ENCODE measurements around the gene OGFOD2.

The OGFOD2 gene

GRCh38 chr12:122977655-122978392 is 2.8 kb downstream of the OGFOD2 start:
- no peak for DNase-seq (ENCODE audit: low read depth, low spot score)

DNA sequence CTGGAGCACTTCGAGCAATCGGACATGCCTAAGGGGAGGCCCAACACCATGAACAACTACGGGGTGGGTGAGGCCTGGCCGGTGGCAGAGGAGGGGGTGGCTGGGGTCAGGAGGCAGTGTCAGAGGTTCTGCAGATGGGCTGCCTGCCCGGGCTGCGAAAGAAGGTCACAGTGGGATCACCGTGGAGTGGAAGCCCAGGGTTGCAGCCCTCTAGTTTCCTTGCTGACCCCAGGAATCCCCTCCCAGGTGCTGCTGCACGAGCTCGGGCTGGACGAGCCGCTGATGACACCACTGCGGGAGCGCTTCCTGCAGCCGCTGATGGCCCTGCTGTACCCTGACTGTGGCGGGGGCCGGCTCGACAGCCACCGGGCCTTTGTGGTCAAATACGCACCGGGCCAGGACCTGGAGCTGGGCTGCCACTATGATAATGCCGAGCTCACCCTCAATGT is 3.5 kb downstream of the OGFOD2 start:
- DNase-seq (ENCODE audit: low read depth, low spot score): no peak

GRCh38 chr12:122979001-122979907 is 4.2 kb downstream of the OGFOD2 start:
- DNase-seq (ENCODE audit: low read depth, low spot score): no peak

DNA sequence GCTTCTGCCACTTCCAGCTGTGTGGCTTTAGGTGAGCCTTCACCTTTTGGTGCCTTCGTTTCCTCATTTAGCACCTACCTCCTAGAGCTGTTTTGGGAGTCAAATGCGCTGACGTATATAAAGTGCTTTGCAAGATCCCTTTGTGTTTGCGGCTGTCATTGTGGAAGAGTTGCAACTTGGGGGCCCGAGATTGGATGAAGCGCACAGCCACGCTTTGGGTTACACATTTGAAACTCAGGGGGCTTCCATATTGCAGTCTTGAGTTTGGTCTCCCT is 4.8 kb downstream of the OGFOD2 start:
- no peak for DNase-seq (ENCODE audit: low read depth, low spot score)

GRCh38 chr12:122980183-122981035 is 5.4 kb downstream of the OGFOD2 start, which contains the start of gene ARL6IP4:
Gene ARL6IP4 (plus strand): TSS chr12:122980681. CDS start chr12:122981140, 459 bp downstream.
- DNase-seq (ENCODE audit: low read depth, low spot score): no peak

DNA sequence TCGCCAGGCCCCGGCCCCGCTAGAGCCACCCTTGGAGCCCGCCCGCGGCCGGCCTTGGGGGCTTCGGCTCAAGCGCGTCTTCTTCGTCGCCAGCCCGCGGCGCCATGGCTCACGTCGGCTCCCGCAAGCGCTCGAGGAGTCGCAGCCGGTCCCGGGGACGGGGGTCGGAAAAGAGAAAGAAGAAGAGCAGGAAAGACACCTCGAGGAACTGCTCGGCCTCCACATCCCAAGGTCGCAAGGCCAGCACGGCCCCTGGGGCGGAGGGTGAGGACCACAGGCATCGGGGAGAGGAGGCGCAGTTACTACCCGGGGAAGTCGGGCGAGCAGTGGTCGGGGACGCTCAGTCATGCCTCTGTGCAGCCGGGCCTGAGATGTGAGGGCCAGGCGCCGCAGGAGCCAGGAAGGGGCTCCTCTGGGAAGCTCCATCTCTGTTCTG is 6.0 kb downstream of the OGFOD2 start:
- DNase-seq (ENCODE audit: low read depth, low spot score): no peak

DNA sequence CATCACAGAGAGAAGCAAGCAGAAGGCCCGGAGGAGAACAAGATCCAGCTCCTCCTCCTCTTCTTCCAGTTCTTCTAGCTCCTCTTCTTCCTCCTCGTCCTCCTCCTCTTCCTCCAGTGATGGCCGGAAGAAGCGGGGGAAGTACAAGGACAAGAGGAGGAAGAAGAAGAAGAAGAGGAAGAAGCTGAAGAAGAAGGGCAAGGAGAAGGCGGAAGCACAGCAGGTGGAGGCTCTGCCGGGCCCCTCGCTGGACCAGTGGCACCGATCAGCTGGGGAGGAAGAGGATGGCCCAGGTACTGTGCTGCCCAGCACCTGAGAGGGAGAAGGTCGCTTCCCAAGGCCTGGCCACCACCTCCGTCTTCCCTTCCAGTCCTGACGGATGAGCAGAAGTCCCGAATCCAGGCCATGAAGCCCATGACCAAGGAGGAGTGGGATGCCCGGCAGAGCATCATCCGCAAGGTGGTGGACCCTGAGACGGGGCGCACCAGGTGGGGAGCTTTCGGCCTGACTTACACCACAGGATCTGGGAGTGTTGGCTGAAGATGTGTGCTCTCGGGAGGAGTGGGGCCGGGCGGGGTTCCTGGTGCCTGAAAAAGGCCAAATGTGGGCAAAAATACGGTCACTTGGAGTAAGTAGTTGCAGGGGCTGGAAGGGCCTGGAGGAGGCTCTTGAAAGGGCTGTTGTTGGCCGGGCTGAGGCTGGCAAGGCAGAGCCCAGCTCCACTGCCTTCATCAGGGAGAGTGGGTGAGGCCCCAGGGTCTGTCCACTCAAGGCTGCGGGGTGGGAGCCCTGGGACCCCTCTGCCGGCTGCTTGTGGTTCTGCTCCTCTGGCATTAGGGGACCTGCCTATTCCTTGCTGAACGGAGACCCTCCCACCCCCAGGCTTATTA is 6.8 kb downstream of the OGFOD2 start:
- DNase-seq (ENCODE audit: low read depth, low spot score): no peak

GRCh38 chr12:122982477-122982815 is 7.4 kb downstream of the OGFOD2 start:
- DNase-seq (ENCODE audit: low read depth, low spot score): no peak

- DNase-seq (ENCODE audit: low read depth, low spot score): no peak
Measured at GRCh38 chr12:122982963-122983788, 8.1 kb downstream of the OGFOD2 start.

DNA sequence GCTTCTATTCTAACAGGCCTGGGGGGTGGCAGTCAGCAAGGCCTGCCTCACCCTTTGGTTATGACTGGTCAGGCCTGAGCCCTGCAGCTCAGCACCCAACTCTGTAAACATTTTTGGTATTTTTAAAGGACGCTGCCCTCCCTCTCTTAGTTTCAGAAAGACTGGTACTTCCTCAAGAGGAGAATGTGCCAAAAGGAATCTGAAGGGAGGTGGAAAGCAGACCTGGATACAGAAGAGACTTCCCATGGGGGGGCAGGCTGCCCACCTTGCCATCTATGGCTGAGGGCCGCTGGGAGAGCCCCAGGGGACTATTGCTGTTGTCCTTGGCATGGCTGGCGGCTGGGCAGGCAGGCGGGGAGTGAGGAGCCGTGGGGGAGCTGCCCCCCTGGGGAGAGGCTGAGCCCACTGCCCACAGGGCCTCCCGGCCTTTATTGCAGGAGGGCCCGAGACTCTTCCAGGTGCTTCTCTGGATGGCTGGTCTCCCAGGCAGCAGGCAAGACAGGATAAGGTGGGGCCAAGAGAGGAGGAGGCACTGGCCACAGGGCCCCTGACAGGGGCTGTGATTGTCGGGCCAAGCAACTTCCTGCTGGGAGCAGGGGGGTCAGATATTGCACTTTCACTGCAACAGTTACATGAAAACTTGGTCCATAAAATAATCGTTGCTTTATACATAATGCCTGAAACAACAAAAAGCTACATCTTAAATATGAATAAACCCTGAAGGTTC is 8.9 kb downstream of the OGFOD2 start:
- no peak for DNase-seq (ENCODE audit: low read depth, low spot score)

DNA sequence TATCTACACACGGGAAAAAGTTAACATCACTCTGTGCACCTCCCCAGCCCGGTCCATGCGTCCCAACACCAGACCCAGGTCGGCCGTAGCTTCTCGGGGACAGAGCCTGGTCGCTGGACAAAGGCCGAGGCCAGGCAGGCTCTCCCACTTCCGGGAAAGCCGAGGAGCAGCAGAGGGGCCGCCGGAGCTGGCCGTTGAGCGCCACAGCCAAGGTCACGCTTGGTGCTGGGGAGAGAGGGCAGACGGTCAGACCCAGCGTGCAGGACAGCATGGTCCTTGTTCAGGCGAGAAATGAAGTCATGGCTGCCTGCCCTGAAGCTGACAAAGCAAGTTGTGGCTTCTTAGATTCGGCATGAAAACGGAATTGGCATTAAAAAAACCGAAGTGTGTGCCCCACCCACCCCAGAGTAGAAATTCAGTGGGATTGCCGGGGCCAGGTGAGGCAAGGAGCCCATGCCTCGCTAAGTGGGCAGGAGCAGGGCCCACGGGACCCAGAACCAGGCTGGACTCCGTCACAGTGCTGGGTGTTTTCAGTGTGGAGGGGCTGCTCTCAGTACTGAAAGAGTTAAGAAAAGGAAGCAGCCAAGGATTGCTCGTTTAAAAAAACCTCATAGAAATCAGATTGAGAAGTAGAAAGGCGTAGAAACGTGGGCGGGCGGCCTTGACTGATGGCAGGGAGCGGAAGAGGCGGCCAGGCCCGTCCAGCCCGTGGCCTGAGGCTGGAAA is 9.7 kb downstream of the OGFOD2 start:
- DNase-seq (ENCODE audit: low read depth, low spot score): no peak

GRCh38 chr12:122985338-122986257 is 10.6 kb downstream of the OGFOD2 start:
- no peak for DNase-seq (ENCODE audit: low read depth, low spot score)

GRCh38 chr12:122986258-122986871 is 11.3 kb downstream of the OGFOD2 start:
- no peak for DNase-seq (ENCODE audit: low read depth, low spot score)

GRCh38 chr12:122987086-122987951 is 12.3 kb downstream of the OGFOD2 start:
- DNase-seq (ENCODE audit: low read depth, low spot score): no peak

DNA sequence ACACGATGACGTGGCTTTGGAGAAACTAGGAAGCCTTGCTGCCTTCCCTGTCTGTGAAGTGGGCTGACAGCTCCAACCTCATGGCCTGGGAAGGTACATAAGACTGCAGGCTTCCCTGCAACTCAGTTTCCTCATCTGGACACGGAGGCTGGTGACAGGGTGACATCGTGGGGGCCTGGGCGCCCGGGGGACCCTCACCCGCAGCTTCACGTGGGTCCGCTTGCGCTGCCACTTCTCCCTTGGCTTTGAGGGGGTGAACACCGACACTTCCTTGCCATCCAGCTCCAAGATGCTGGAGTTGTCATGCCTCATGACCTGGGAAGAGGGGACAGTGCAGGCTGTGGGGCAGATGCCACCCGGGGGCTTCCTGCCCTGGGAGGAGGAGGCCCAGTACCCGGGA is 13.0 kb downstream of the OGFOD2 start:
- DNase-seq (ENCODE audit: low read depth, low spot score): no peak

DNA sequence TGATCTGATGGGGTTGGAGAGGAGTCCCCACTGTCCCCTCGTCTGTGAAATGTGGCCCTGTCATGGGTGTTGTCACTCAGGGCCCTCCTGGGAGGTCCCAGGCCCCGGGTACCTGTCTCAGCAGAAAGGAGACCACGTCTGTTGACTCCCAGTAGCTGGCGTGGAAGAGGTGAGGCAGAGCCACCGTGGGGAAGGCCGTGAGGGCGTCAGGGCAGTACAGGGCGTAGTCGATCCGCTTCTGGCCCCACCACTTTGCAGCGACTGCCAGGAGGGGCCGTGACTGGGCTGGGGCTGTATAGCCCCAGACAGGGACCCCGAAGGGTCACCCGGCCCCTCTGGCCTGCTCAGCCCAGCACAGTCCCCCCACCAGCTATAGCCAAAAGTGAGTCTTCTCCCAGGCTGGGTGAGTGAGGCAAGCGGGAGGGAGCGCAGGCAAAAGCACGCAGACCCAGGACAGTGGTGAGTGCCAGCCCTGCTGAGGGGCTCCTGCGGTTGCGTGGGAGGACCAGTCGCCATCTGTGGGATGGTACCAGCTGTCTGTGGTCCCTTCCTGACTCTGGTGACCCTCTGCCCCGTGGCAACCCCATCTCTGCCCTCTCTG is 13.7 kb downstream of the OGFOD2 start:
- DNase-seq (ENCODE audit: low read depth, low spot score): no peak
